ENCODE results near the gene PCIF1. TPM values are rescaled to one million over a fixed set of nuclear protein-coding genes. Genes with fewer than 3 reads are reported as not detected.

Gene PCIF1
- total RNA-seq, 3 donors from 2014 or later = 29.2 to 37.8 (median 35.1) TPM

DNA sequence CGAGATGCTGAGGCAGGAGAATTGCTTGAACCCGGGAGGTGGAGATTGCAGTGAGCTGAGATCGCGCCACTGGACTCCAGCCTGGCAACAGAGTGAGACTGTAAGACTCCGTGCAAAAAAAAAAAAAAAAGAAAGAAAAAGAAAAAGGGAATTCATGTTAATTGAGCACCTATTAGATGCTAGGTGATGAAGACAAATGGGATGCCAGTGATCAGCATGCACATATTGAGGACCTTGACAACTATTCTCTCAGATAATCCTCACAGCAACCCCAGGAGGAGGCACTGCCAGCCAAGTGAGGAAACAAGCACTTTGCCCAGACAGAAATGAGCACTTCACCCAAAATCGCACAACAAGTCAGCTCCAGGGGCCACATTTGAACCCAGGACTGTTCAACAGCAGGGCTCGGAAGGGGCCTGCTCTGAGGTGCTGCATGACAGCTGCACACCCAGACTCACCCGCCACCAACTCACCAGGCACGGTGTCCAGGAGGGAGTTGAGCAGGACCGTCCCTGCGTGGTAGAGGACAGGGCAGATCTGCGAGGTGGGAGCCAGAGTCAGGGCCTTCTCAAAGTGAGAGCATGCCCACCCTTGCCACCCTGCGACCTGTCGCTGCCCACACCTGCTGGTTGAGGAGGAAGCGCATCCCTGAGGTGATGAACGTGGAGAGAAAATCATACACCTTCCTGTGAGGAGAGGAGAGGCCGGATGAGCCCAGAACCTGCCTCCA, 27.1 kb upstream of the PCIF1 start:
- H3K4me3 ChIP-seq = no peak overlapping the region
- H3K36me3 ChIP-seq (ENCODE audit: low read depth) = no peaks in the 10 kb centered on the region
- ATAC-seq = no peak
- TF ChIP-seq, protein P1, sequence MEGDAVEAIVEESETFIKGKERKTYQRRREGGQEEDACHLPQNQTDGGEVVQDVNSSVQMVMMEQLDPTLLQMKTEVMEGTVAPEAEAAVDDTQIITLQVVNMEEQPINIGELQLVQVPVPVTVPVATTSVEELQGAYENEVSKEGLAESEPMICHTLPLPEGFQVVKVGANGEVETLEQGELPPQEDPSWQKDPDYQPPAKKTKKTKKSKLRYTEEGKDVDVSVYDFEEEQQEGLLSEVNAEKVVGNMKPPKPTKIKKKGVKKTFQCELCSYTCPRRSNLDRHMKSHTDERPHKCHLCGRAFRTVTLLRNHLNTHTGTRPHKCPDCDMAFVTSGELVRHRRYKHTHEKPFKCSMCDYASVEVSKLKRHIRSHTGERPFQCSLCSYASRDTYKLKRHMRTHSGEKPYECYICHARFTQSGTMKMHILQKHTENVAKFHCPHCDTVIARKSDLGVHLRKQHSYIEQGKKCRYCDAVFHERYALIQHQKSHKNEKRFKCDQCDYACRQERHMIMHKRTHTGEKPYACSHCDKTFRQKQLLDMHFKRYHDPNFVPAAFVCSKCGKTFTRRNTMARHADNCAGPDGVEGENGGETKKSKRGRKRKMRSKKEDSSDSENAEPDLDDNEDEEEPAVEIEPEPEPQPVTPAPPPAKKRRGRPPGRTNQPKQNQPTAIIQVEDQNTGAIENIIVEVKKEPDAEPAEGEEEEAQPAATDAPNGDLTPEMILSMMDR (IDR thresholded peaks at IDR 0.05) = no peak
- DNase-seq = no peak
- peaks cover 11% of the 10 kb centered on the region for H3K4me1 ChIP-seq (ENCODE audit: low read depth)
- intact Hi-C loops (cut with DNase I, micrococcal nuclease) = no loop called here
- no peaks in the 10 kb centered on the region for H3K9me3 ChIP-seq

- ATAC-seq = no peak
- intact Hi-C loops (cut with DNase I, micrococcal nuclease) = no loop called here
Measured at GRCh38 chr20:45908084-45908483, 26.4 kb upstream of the PCIF1 start.

DNA sequence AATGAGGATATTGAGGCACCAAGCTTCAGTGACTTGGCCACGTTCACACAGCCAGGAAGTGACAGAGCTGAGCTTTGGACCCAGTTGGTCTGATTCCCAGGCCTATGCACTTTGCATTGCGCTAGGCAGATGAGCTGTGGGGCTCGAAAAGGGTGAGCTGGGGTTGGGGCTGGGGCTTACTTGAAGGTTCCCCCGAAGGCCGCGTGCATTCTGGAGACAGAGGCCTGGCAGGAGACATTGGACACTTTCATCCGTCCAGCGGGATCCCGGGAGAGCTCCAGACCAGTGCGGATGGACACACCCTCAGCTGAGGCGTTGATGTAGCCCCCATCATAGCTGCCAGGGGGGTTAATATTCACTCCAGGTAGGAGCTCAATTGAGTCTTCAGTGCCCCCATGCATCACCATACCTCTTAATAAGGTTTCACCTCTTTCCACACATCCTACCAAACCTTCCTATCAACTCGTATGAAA, 25.1 kb upstream of the PCIF1 start:
- DNase-seq (no peak), ATAC-seq (no peak)
- TF ChIP-seq, protein P1 (IDR thresholded peaks at IDR 0.05) = no peak
- intact Hi-C loops (cut with DNase I, micrococcal nuclease) = no loop called here
- Histone ChIP-seq H3K4me3 (no peak overlapping the region), H3K4me1 (ENCODE audit: low read depth) (peaks cover 15% of the 10 kb centered on the region), H3K36me3 (ENCODE audit: low read depth) (no peaks in the 10 kb centered on the region), H3K9me3 (no peaks in the 10 kb centered on the region)

More at GRCh38 chr20:45908084-45908483, 26.4 kb upstream of the PCIF1 start:
- TF ChIP-seq, protein P1 (IDR thresholded peaks at IDR 0.05) = no peak
- DNase-seq = no peak
- peaks cover 15% of the 10 kb centered on the region for H3K4me1 ChIP-seq (ENCODE audit: low read depth)
- H3K9me3 ChIP-seq = no peaks in the 10 kb centered on the region
- no peak overlapping the region for H3K4me3 ChIP-seq
- H3K36me3 ChIP-seq (ENCODE audit: low read depth) = no peaks in the 10 kb centered on the region

DNA sequence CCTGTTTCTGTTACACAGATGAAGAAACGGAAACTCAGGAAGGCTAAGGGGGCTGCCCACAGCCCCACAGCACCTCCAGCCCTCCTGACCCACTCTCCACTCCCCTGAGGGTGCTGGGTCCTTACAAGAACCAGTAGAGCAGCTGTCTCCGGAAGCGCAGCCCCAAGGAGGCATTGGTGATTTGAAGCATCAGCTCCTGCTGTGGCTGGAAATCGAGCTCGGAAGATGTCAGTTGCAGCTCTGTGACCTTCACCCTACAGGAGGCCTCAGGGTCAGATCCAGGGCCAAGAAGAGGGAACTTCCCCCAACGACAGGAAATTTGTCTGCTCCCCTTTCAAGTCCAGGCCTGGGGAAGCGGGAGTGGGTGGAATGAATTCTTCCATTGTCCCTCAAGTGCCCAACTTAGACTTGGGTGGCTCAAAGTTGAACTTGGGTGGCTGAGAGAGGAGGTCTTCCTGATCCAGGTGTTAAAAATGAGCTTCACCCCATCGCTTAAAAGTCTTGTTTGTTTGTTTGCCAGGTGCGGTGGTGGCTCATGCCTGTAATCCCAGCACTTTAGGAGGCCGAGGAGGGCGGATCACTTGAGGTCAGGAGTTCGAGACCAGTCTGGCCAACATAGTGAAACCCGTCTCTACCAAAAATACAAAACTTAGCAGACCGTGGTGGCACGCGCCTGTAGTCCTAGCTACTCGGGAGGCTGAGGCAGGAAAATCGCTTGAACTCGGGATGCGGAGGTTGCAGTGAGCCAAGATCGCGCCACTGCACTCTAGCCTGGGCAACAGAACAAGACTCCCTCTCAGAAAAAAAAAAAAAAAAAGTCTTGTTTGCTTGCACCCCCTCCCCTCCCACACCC, 24.4 kb upstream of the PCIF1 start:
- Histone ChIP-seq H3K4me3 (no peak overlapping the region), H3K9me3 (no peaks in the 10 kb centered on the region), H3K36me3 (ENCODE audit: low read depth) (no peaks in the 10 kb centered on the region), H3K4me1 (ENCODE audit: low read depth) (peaks cover 19% of the 10 kb centered on the region)
- DNase-seq (no peak), ATAC-seq (no peak)
- TF ChIP-seq, protein P1 (IDR thresholded peaks at IDR 0.05) = no peak
- intact Hi-C loops (cut with DNase I, micrococcal nuclease) = no loop called here

GRCh38 chr20:45910670-45911485, 23.6 kb upstream of the PCIF1 start:
- ATAC-seq (peak; percentile 91), DNase-seq (peak; percentile 97 to 98 (median 97))
- Histone ChIP-seq H3K4me3 (no peak overlapping the region), H3K4me1 (ENCODE audit: low read depth) (peaks cover 19% of the 10 kb centered on the region), H3K9me3 (no peaks in the 10 kb centered on the region), H3K36me3 (ENCODE audit: low read depth) (no peaks in the 10 kb centered on the region)
- TF ChIP-seq, protein P1 (IDR thresholded peaks at IDR 0.05) = no peak
- intact Hi-C loops (cut with DNase I, micrococcal nuclease) = no loop called here
